Measurements from ENCODE around the gene P2RY8. TPM values are rescaled to one million over a fixed set of nuclear protein-coding genes. Genes with fewer than 3 reads are reported as not detected.
A peak's percentile ranks its signal among the peaks of the same experiment; 100 is the strongest.

The P2RY8 gene
- total RNA-seq, 6 donors from 2014 or later: 1.7 to 4.4 (median 3.3) TPM

- Histone ChIP-seq H3K36me3 (no peaks in the 10 kb centered on the region), H3K27me3 (no peaks in the 10 kb centered on the region), H3K27ac (no peak overlapping the region), H3K9me3 (no peaks in the 10 kb centered on the region), H3K4me1 (peaks cover 0 to 19% (median 5%) of the 10 kb centered on the region in 4 donors), H3K4me3 (no peak overlapping the region)
- ATAC-seq (ENCODE audit: low FRiP score in 2 of 2): no peak
- no peak for TF ChIP-seq POLR2AphosphoS5 (IDR thresholded peaks at IDR 0.05)
- TF ChIP-seq EP300 (IDR thresholded peaks at IDR 0.05): no peak
- 83 to 88% methylated on average over 14 to 15 of the region's 15 CpGs for WGBS, 2 donors
- DNase-seq: no peak
These were observed 30.1 kb downstream of the P2RY8 start for GRCh38 chrX:1506916-1507315.

DNA sequence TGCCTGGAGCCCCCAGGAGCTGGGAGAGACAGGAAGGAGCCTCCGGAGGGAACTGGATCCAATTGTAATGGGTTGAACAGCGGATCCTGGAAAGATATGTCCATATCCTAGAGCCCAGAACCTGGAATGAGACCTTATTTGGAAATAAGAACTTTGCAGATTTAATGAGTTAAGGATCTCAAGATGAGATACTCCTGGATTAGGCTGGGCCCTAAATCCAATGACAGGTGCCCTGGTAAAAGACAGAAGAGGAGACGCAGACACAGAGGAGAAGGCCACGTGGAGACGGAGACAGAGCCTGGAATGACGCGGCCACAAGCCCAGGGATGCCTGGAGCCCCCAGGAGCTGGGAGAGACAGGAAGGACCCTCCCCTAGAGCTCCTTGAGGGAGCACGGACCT lies 34.1 kb downstream of the P2RY8 start:
- Histone ChIP-seq H3K27ac (peak overlapping the region in 1 of 4 donors; percentile 10), H3K36me3 (no peaks in the 10 kb centered on the region), H3K4me3 (no peak overlapping the region), H3K27me3 (no peaks in the 10 kb centered on the region), H3K9me3 (no peaks in the 10 kb centered on the region), H3K4me1 (peaks cover 0 to 15% (median 5%) of the 10 kb centered on the region in 4 donors)
- WGBS, 2 donors: 89% methylated on average over 8 of the region's 8 CpGs
- TF ChIP-seq POLR2AphosphoS5 (IDR thresholded peaks at IDR 0.05): no peak
- TF ChIP-seq POLR2A (IDR thresholded peaks at IDR 0.05): no peak
- TF ChIP-seq, protein P1, sequence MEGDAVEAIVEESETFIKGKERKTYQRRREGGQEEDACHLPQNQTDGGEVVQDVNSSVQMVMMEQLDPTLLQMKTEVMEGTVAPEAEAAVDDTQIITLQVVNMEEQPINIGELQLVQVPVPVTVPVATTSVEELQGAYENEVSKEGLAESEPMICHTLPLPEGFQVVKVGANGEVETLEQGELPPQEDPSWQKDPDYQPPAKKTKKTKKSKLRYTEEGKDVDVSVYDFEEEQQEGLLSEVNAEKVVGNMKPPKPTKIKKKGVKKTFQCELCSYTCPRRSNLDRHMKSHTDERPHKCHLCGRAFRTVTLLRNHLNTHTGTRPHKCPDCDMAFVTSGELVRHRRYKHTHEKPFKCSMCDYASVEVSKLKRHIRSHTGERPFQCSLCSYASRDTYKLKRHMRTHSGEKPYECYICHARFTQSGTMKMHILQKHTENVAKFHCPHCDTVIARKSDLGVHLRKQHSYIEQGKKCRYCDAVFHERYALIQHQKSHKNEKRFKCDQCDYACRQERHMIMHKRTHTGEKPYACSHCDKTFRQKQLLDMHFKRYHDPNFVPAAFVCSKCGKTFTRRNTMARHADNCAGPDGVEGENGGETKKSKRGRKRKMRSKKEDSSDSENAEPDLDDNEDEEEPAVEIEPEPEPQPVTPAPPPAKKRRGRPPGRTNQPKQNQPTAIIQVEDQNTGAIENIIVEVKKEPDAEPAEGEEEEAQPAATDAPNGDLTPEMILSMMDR (IDR thresholded peaks at IDR 0.05): no peak
- no peak for TF ChIP-seq EP300 (IDR thresholded peaks at IDR 0.05)
- no peak for ATAC-seq (ENCODE audit: low FRiP score in 2 of 2)
- DNase-seq: no peak

DNA sequence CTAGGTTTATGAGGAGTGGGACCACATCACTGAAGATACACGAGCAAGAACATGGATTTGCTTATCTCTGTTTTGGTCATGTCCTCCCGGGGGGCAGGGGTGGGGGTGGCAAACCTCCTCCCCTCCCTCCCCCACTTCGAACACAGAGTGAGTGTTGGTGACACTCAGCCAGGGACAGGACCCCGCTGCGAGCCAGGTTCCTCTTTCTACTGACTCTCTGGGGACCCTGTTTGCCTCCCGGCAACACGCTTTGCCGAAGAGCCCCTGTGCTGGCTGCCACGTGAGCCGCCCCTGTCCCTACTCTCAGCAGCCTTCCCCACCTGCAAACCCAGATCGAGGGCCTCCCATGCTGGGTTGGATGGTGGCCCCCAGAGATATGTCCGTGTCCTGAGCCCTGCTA lies 34.7 kb downstream of the P2RY8 start:
- Histone ChIP-seq H3K4me1 (peaks cover 0 to 9% (median 4%) of the 10 kb centered on the region in 4 donors), H3K27ac (peak overlapping the region in 3 of 4 donors; percentile 44 to 76 (median 65)), H3K27me3 (no peaks in the 10 kb centered on the region), H3K36me3 (no peaks in the 10 kb centered on the region), H3K9me3 (no peaks in the 10 kb centered on the region), H3K4me3 (no peak overlapping the region)
- ATAC-seq (ENCODE audit: low FRiP score in 2 of 2) (no peak), DNase-seq (no peak)
- 57 to 79% methylated on average over 9 to 12 of the region's 12 CpGs for WGBS, 2 donors
- TF ChIP-seq POLR2AphosphoS5 (IDR thresholded peaks at IDR 0.05): no peak
- no peak for TF ChIP-seq EP300 (IDR thresholded peaks at IDR 0.05)
- TF ChIP-seq, protein P1 (IDR thresholded peaks at IDR 0.05): no peak
- no peak for TF ChIP-seq POLR2A (IDR thresholded peaks at IDR 0.05)

GRCh38 chrX:1500701-1501624 lies 36.0 kb downstream of the P2RY8 start:
- Histone ChIP-seq H3K36me3 (no peaks in the 10 kb centered on the region), H3K27me3 (no peaks in the 10 kb centered on the region), H3K27ac (peak overlapping the region; percentile 65 to 76 (median 70)), H3K4me1 (peaks cover 0 to 9% (median 3%) of the 10 kb centered on the region in 4 donors), H3K9me3 (no peaks in the 10 kb centered on the region), H3K4me3 (peak overlapping the region in 1 of 4 donors; percentile 22)
- DNase-seq (no peak), ATAC-seq (ENCODE audit: low FRiP score in 2 of 2) (no peak)
- 72 to 76% methylated on average over 21 to 23 of the region's 23 CpGs for WGBS, 2 donors
- TF ChIP-seq EP300 (IDR thresholded peaks at IDR 0.05) (no peak), POLR2AphosphoS5 (IDR thresholded peaks at IDR 0.05) (no peak), POLR2A (IDR thresholded peaks at IDR 0.05) (no peak)
- TF ChIP-seq, protein P1 (IDR thresholded peaks at IDR 0.05): no peak

DNA sequence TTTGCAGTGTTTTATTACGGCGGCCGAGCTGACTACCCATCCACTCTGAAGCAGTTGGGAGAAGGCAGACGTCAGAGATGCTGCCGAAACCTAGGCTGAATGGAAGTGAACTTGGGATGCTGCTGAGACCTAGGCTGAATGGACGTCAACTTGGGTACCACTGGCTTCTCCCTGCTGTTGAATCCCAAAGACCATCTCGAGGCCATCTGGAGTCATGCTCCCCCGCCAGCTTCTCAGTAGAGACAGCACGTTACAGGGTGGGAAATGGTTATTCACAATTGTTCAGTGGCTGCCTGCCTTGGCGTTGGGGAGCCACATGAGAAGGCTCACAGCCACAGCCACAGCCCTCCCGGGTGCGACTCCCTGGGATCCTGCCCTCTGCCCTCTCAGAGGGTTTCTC lies 40.9 kb downstream of the P2RY8 start:
- 81 to 83% methylated on average over 12 of the region's 12 CpGs for WGBS, 2 donors
- Histone ChIP-seq H3K27me3 (no peaks in the 10 kb centered on the region), H3K27ac (no peak overlapping the region), H3K4me1 (peaks cover 0 to 8% (median under 1%) of the 10 kb centered on the region in 4 donors), H3K9me3 (no peaks in the 10 kb centered on the region), H3K36me3 (no peaks in the 10 kb centered on the region), H3K4me3 (no peak overlapping the region)
- DNase-seq: no peak
- TF ChIP-seq POLR2A (IDR thresholded peaks at IDR 0.05) (no peak), EP300 (IDR thresholded peaks at IDR 0.05) (no peak), POLR2AphosphoS5 (IDR thresholded peaks at IDR 0.05) (no peak)
- TF ChIP-seq, protein P1 (IDR thresholded peaks at IDR 0.05): no peak
- ATAC-seq (ENCODE audit: low FRiP score in 2 of 2): no peak

All from upper lobe of left lung (tissue), 6 donors.